ENCODE results near the gene SHKBP1. TPM values are rescaled to one million over a fixed set of nuclear protein-coding genes. Genes with fewer than 3 reads are reported as not detected.

Gene SHKBP1
- total and polyA plus RNA-seq, 9 of the 15 experiments (the other 6 are each of a cell fraction or from before 2014, with no cell fraction given) = 1.2 to 58.1 (median 22.3) TPM

- TF ChIP-seq AFF4 (CRISPR knock-in tag; IDR thresholded peaks at IDR 0.05) = no peak
- TF ChIP-seq CREB1 (IDR thresholded peaks at IDR 0.05) = no peak
- TF ChIP-seq CREB1 (CRISPR knock-in tag; IDR thresholded peaks at IDR 0.05) = 0 out of 2 replicates have a peak, but pooled peaks have one; percentile 34
- 0 out of 2 replicates have a peak, but pooled peaks have one; percentile 51 for TF ChIP-seq ZBTB1 (CRISPR knock-in tag; IDR thresholded peaks at IDR 0.05; ENCODE audit: borderline replicate concordance, low read depth)
- TF ChIP-seq CHD2 (IDR thresholded peaks at IDR 0.05; ENCODE audit: low read depth, low read length) = no peak
- TF ChIP-seq, protein P1, sequence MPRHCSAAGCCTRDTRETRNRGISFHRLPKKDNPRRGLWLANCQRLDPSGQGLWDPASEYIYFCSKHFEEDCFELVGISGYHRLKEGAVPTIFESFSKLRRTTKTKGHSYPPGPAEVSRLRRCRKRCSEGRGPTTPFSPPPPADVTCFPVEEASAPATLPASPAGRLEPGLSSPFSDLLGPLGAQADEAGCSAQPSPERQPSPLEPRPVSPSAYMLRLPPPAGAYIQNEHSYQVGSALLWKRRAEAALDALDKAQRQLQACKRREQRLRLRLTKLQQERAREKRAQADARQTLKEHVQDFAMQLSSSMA (CRISPR knock-in tag; IDR thresholded peaks at IDR 0.05) = no peak
- no peak for TF ChIP-seq ELF2 (CRISPR knock-in tag; IDR thresholded peaks at IDR 0.05)
- peak; percentile 99 for TF ChIP-seq ZNF121 (CRISPR knock-in tag; conservative IDR thresholded peaks at IDR 0.05)
- TF ChIP-seq CREBBP (IDR thresholded peaks at IDR 0.05; ENCODE audit: low read depth, low read length) = no peak
- TF ChIP-seq, protein P2, sequence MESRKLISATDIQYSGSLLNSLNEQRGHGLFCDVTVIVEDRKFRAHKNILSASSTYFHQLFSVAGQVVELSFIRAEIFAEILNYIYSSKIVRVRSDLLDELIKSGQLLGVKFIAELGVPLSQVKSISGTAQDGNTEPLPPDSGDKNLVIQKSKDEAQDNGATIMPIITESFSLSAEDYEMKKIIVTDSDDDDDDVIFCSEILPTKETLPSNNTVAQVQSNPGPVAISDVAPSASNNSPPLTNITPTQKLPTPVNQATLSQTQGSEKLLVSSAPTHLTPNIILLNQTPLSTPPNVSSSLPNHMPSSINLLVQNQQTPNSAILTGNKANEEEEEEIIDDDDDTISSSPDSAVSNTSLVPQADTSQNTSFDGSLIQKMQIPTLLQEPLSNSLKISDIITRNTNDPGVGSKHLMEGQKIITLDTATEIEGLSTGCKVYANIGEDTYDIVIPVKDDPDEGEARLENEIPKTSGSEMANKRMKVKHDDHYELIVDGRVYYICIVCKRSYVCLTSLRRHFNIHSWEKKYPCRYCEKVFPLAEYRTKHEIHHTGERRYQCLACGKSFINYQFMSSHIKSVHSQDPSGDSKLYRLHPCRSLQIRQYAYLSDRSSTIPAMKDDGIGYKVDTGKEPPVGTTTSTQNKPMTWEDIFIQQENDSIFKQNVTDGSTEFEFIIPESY (CRISPR knock-in tag; IDR thresholded peaks at IDR 0.05) = peak; percentile 24; the same call in 1 of the 2 replicates
- peak; percentile 75 for TF ChIP-seq RBM25 (IDR thresholded peaks at IDR 0.05; ENCODE audit: low read depth, low read length, severe bottlenecking)
- no peak for TF ChIP-seq FOXA3 (CRISPR knock-in tag; conservative IDR thresholded peaks at IDR 0.05 in 1 of 2, IDR thresholded peaks at IDR 0.05 in 1 of 2)
- TF ChIP-seq MEIS2 (IDR thresholded peaks at IDR 0.05; ENCODE audit: partially characterized antibody) = peak; percentile 55
- 0 out of 2 replicates have a peak, but pooled peaks have one; percentile 20 for TF ChIP-seq ZBTB7A (IDR thresholded peaks at IDR 0.05; ENCODE audit: borderline replicate concordance, control insufficient read depth, low read depth, low read length)
- no peak for TF ChIP-seq DLX4 (CRISPR knock-in tag; IDR thresholded peaks at IDR 0.05)
- TF ChIP-seq, protein P3, sequence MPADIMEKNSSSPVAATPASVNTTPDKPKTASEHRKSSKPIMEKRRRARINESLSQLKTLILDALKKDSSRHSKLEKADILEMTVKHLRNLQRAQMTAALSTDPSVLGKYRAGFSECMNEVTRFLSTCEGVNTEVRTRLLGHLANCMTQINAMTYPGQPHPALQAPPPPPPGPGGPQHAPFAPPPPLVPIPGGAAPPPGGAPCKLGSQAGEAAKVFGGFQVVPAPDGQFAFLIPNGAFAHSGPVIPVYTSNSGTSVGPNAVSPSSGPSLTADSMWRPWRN (IDR thresholded peaks at IDR 0.05; ENCODE audit: low read depth) = no peak
- TF ChIP-seq PHF8 (IDR thresholded peaks at IDR 0.05; ENCODE audit: borderline replicate concordance, low read length) = no peak
- TF ChIP-seq ASH1L (IDR thresholded peaks at IDR 0.05; ENCODE audit: borderline replicate concordance, low read depth, partially characterized antibody) = peak; percentile 4
- TF ChIP-seq YY1 (IDR thresholded peaks at IDR 0.05; ENCODE audit: borderline replicate concordance in 1 of 3, control insufficient read depth in 1 of 3, extremely low read depth in 1 of 3, insufficient read depth in 3 of 3, insufficient read length in 1 of 3, insufficient replicate concordance in 2 of 3, low read depth in 1 of 3, low read length in 2 of 3) = peak in 1 of 3 experiments; percentile 37
Observed at GRCh38 chr19:40604647-40605215, 28.1 kb downstream of the SHKBP1 start (continued).

All from K562 (cell line).